HepG2 (cell line): ENCODE data around the gene MTX1. TPM values are rescaled to one million over a fixed set of nuclear protein-coding genes. Genes with fewer than 3 reads are reported as not detected.

Experiments used
- DMAP1 ChIP-seq: IDR thresholded peaks from 2 replicates; pipeline ENCODE4 v1.6.1; 2016
- HES4 ChIP-seq: sonication (generic); formaldehyde crosslinking; IDR thresholded peaks from 2 replicates; pipeline ENCODE4 v1.9.0; 2021; ENCODE audit warnings: mild to moderate bottlenecking, missing genetic modification reagents, borderline replicate concordance
- PHB2 ChIP-seq: fragments of 450-650 bp; IDR thresholded peaks from 2 replicates; pipeline ENCODE4 v1.6.1; 2018; ENCODE audit not compliant: partially characterized antibody
- PPARG ChIP-seq: conservative IDR thresholded peaks from 2 replicates; pipeline ENCODE4 v1.6.1; 2016; ENCODE audit warnings: missing biosample characterization, missing genetic modification reagents
- RBM22 ChIP-seq: fragments of 200-400 bp; formaldehyde crosslinking; optimal IDR thresholded peaks from 2 replicates; pipeline ENCODE3; 2017; ENCODE audit warnings: mild to moderate bottlenecking, low read length, moderate library complexity
- SIX4 ChIP-seq: sonication (generic); formaldehyde crosslinking; IDR thresholded peaks from 2 replicates; pipeline ENCODE4 v1.4.0; 2020; ENCODE audit warnings: missing genetic modification reagents
- SYNCRIP ChIP-seq: fragments of 200-400 bp; formaldehyde crosslinking; IDR thresholded peaks from 2 replicates; pipeline ENCODE4 v1.6.1; 2018; ENCODE audit warnings: mild to moderate bottlenecking, low read depth, low read length; ENCODE audit not compliant: insufficient read depth
- TBP ChIP-seq: sonication (generic); formaldehyde crosslinking; IDR thresholded peaks from 2 replicates; pipeline ENCODE4 v1.5.0; 2020; ENCODE audit warnings: missing genetic modification reagents
- ZFAT ChIP-seq: sonication (generic); formaldehyde crosslinking; conservative IDR thresholded peaks from 2 replicates; pipeline ENCODE4 v1.8.1; 2023; ENCODE audit warnings: missing genetic modification reagents, inconsistent platforms
- ZNF205 ChIP-seq: IDR thresholded peaks from 2 replicates; pipeline ENCODE4 v1.6.1; 2018; ENCODE audit warnings: missing biosample characterization, missing genetic modification reagents
- ZNF326 ChIP-seq: sonication (generic); formaldehyde crosslinking; IDR thresholded peaks from 2 replicates; pipeline ENCODE4 v1.4.0; 2020; ENCODE audit warnings: missing genetic modification reagents, borderline replicate concordance
- ZNF329 ChIP-seq: sonication (generic); formaldehyde crosslinking; IDR thresholded peaks from 2 replicates; pipeline ENCODE4 v1.9.0; 2021; ENCODE audit warnings: low read depth, mild to moderate bottlenecking, missing genetic modification reagents
- ZNF484 ChIP-seq: sonication (generic); formaldehyde crosslinking; IDR thresholded peaks from 2 replicates; pipeline ENCODE4 v1.5.1; 2020; ENCODE audit warnings: mild to moderate bottlenecking, low read depth, missing genetic modification reagents, borderline replicate concordance
- ZNF572 ChIP-seq: sonication (generic); formaldehyde crosslinking; IDR thresholded peaks from 2 replicates; pipeline ENCODE4 v1.5.1; 2020; ENCODE audit warnings: mild to moderate bottlenecking, missing genetic modification reagents
- ZZZ3 ChIP-seq: sonication (generic); formaldehyde crosslinking; IDR thresholded peaks from 2 replicates; pipeline ENCODE4 v1.4.0; 2020; ENCODE audit warnings: missing genetic modification reagents, mild to moderate bottlenecking, borderline replicate concordance
- polyA plus RNA-seq, 8 experiments: library from polyadenylated mRNA; depleted of rRNA in 3 of 8; stranded (reverse) in 7 of 8; unstranded in 1 of 8; fragments of >200 nt; fragmentation: Illumina TruSeq in 4 of 8; extraction: Trizol in 4 of 8; gene quantifications; 2 replicates each; pipeline versions ENCODE4 v1.2.1 to v1.2.3, GENCODE V29; 2011 to 2016; ENCODE audit warnings: low read depth in 4 of 8, missing spikeins in 1 of 8, mixed read lengths in 1 of 8; ENCODE audit not compliant: insufficient read depth in 1 of 8
- total RNA-seq, 5 experiments: library from RNA; depleted of rRNA; stranded (reverse); fragments of >200 nt; fragmentation: Illumina TruSeq; extraction: Trizol; gene quantifications; 2 replicates each; pipeline ENCODE4 v1.2.3, GENCODE V29; 2016; ENCODE audit warnings: low read depth in 1 of 5
- TF ChIP-seq, protein P1 (sequence below), 2 experiments: IDR thresholded peaks; 2 replicates each; pipeline ENCODE4 v1.6.1; 2011 to 2012; ENCODE audit warnings: low read length in 2 of 2, borderline replicate concordance in 1 of 2, low read depth in 1 of 2, mild to moderate bottlenecking in 1 of 2, moderate library complexity in 1 of 2
- TF ChIP-seq, protein P2 (sequence below): sonication (generic); formaldehyde crosslinking; IDR thresholded peaks from 2 replicates; pipeline ENCODE4 v1.5.0; 2020; ENCODE audit warnings: missing genetic modification reagents
- TF ChIP-seq, protein P3 (sequence below): sonication (generic); formaldehyde crosslinking; IDR thresholded peaks from 2 replicates; pipeline ENCODE4 v1.5.1; 2020; ENCODE audit warnings: mild to moderate bottlenecking, missing genetic modification reagents
- TF ChIP-seq, protein P4 (sequence below): sonication (generic); formaldehyde crosslinking; IDR thresholded peaks from 2 replicates; pipeline ENCODE4 v1.5.0; 2020; ENCODE audit warnings: mild to moderate bottlenecking, missing genetic modification reagents, borderline replicate concordance

MTX1 gene
- total and polyA plus RNA-seq, 2 of the 13 experiments (the other 11 are each of a cell fraction or from before 2014, with no cell fraction given) = 64.5 to 72.6 TPM

DNA sequence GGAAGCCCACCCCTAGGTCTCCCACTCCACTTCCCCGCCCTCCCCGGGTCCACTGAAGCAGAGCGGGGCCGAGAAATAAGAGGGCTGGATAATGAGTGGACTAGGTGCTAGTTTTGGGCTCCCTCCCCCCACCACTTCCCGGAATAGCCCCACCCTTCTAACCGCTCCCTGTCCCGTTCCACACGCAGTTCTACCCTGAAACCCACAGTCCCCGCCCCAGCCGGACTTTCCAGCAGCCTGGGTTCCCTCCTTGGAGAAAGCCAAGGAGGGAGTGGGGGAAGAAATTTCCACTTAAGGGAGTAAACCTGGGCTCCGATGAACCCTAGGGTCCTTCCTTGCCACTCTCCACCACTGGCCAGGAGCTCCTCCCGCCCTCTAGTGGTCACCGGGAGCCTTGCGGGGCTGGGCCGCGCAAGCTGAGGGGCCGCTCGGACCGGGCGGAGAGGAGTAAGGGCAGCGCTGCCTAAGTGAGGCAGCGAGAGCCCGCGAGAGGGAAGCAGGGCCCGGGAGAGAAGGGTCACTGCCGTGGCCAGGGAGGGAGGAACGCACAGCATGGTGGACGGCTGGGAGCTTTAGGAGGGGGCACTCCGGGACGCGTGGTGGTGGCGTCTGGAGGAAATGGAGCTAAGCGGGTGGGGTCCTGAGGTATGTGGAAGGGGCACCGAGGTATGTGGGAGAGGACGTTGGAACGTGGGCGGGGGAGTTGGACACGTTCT is 15.1 kb upstream of the MTX1 start (continued):
- TF ChIP-seq DMAP1 (CRISPR knock-in tag) (no peak), ZNF326 (no peak), TBP (no peak), SYNCRIP (no peak), ZNF572 (CRISPR knock-in tag) (no peak), ZFAT (CRISPR knock-in tag) (no peak), PHB2 (no peak), RBM22 (no peak), ZNF484 (CRISPR knock-in tag) (no peak), ZNF329 (CRISPR knock-in tag) (no peak), PPARG (CRISPR knock-in tag) (no peak), SIX4 (no peak), ZZZ3 (CRISPR knock-in tag) (no peak), ZNF205 (CRISPR knock-in tag) (0 out of 2 replicates have a peak, but pooled peaks have one; percentile 39), HES4 (CRISPR knock-in tag) (no peak)
- TF ChIP-seq, protein P1, sequence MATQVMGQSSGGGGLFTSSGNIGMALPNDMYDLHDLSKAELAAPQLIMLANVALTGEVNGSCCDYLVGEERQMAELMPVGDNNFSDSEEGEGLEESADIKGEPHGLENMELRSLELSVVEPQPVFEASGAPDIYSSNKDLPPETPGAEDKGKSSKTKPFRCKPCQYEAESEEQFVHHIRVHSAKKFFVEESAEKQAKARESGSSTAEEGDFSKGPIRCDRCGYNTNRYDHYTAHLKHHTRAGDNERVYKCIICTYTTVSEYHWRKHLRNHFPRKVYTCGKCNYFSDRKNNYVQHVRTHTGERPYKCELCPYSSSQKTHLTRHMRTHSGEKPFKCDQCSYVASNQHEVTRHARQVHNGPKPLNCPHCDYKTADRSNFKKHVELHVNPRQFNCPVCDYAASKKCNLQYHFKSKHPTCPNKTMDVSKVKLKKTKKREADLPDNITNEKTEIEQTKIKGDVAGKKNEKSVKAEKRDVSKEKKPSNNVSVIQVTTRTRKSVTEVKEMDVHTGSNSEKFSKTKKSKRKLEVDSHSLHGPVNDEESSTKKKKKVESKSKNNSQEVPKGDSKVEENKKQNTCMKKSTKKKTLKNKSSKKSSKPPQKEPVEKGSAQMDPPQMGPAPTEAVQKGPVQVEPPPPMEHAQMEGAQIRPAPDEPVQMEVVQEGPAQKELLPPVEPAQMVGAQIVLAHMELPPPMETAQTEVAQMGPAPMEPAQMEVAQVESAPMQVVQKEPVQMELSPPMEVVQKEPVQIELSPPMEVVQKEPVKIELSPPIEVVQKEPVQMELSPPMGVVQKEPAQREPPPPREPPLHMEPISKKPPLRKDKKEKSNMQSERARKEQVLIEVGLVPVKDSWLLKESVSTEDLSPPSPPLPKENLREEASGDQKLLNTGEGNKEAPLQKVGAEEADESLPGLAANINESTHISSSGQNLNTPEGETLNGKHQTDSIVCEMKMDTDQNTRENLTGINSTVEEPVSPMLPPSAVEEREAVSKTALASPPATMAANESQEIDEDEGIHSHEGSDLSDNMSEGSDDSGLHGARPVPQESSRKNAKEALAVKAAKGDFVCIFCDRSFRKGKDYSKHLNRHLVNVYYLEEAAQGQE (IDR thresholded peaks at IDR 0.05; ENCODE audit: borderline replicate concordance in 1 of 2, low read depth in 1 of 2, low read length in 2 of 2) = no peak
- TF ChIP-seq, protein P2, sequence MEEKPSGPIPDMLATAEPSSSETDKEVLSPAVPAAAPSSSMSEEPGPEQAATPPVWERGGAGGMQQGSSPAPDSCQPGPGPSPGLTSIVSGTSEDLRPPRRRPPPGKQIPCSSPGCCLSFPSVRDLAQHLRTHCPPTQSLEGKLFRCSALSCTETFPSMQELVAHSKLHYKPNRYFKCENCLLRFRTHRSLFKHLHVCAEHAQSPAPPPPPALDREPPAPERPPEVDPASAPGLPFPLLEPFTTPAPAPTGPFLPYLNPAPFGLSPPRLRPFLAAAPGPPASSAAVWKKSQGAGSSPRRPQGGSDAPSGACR (CRISPR knock-in tag) = 0 out of 2 replicates have a peak, but pooled peaks have one; percentile 14
- TF ChIP-seq, protein P3, sequence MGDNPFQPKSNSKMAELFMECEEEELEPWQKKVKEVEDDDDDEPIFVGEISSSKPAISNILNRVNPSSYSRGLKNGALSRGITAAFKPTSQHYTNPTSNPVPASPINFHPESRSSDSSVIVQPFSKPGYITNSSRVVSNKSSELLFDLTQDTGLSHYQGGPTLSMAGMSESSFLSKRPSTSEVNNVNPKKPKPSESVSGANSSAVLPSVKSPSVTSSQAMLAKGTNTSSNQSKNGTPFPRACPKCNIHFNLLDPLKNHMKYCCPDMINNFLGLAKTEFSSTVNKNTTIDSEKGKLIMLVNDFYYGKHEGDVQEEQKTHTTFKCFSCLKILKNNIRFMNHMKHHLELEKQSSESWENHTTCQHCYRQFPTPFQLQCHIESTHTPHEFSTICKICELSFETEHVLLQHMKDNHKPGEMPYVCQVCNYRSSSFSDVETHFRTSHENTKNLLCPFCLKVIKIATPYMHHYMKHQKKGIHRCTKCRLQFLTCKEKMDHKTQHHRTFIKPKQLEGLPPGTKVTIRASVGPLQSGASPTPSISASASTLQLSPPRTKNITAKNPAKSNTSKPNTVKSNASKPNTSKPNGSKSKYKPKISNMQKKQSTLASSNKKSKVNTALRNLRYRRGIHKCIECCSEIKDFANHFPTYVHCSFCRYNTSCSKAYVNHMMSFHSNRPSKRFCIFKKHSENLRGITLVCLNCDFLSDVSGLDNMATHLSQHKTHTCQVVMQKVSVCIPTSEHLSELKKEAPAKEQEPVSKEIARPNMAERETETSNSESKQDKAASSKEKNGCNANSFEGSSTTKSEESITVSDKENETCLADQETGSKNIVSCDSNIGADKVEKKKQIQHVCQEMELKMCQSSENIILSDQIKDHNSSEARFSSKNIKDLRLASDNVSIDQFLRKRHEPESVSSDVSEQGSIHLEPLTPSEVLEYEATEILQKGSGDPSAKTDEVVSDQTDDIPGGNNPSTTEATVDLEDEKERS (CRISPR knock-in tag) = no peak
- TF ChIP-seq, protein P4, sequence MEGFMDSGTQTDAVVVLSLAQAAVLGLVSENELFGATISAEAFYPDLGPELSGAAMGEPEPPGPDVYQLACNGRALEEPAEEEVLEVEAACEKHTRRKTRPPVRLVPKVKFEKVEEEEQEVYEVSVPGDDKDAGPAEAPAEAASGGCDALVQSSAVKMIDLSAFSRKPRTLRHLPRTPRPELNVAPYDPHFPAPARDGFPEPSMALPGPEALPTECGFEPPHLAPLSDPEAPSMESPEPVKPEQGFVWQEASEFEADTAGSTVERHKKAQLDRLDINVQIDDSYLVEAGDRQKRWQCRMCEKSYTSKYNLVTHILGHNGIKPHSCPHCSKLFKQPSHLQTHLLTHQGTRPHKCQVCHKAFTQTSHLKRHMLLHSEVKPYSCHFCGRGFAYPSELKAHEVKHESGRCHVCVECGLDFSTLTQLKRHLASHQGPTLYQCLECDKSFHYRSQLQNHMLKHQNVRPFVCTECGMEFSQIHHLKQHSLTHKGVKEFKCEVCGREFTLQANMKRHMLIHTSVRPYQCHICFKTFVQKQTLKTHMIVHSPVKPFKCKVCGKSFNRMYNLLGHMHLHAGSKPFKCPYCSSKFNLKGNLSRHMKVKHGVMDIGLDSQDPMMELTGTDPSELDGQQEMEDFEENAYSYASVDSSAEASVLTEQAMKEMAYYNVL (CRISPR knock-in tag) = peak; percentile 48; the same call in 1 of the 2 replicates
